SU-DHL-6 (cell line): ENCODE measurements around the gene VAC14.

Experiments used
- H2AFZ ChIP-seq: fragments of 200-600 bp; sonication (generic); 2 replicates; pipeline ENCODE4 v1.6.1; 2014; ENCODE audit warnings: low read depth, mild to moderate bottlenecking, moderate library complexity, mixed read lengths, antibody characterized with exemption, low read length; ENCODE audit not compliant: severe bottlenecking
- H3F3A ChIP-seq: fragments of 200-600 bp; shearing (Covaris generic); 2 replicates; pipeline ENCODE4 v1.6.0; 2016; ENCODE audit warnings: antibody characterized with exemption, mild to moderate bottlenecking; ENCODE audit not compliant: insufficient read depth
- H3K27ac ChIP-seq: fragments of 200-600 bp; sonication (generic); 2 replicates; pipeline ENCODE4 v1.5.1; 2016; ENCODE audit warnings: low read depth, mild to moderate bottlenecking, low read length, moderate library complexity, mixed read lengths
- H3K27me3 ChIP-seq: fragments of 200-600 bp; sonication (generic), shearing (Covaris generic); 2 replicates; pipeline ENCODE4 v1.6.0; 2014; ENCODE audit warnings: mild to moderate bottlenecking, low read length
- H3K36me3 ChIP-seq: fragments of 200-600 bp; sonication (generic); 2 replicates; pipeline ENCODE4 v1.6.1; 2014; ENCODE audit warnings: mild to moderate bottlenecking, low read length, mixed read lengths
- H3K4me2 ChIP-seq: fragments of 300-600, 200-600 bp; shearing (Covaris generic), sonication (generic); 2 replicates; pipeline ENCODE4 v1.6.0; 2014; ENCODE audit warnings: low read length, low read depth, mild to moderate bottlenecking; ENCODE audit not compliant: poor library complexity, severe bottlenecking
- H3K4me3 ChIP-seq: fragments of 200-600 bp; sonication (generic); 2 replicates; pipeline ENCODE4 v1.5.1; 2014; ENCODE audit warnings: antibody characterized with exemption, low read length, mild to moderate bottlenecking, mixed read lengths; ENCODE audit not compliant: insufficient read depth, poor library complexity, severe bottlenecking
- H3K79me2 ChIP-seq: fragments of 200-600 bp; sonication (generic); 2 replicates; pipeline ENCODE4 v1.6.1; 2014; ENCODE audit warnings: mild to moderate bottlenecking, low read length, moderate library complexity; ENCODE audit not compliant: insufficient read depth
- H3K9ac ChIP-seq: fragments of 200-600 bp; sonication (generic); 2 replicates; pipeline ENCODE4 v1.7.0; 2014; ENCODE audit warnings: mild to moderate bottlenecking, low read length
- H3K9me2 ChIP-seq: fragments of 200-600 bp; sonication (generic); replicated peaks from 2 replicates; pipeline ENCODE4 v1.6.1; 2014; ENCODE audit warnings: low read length; ENCODE audit not compliant: insufficient read depth
- H3K9me3 ChIP-seq: fragments of 200-600 bp; sonication (generic); 2 replicates; pipeline ENCODE4 v1.6.1; 2014; ENCODE audit warnings: low read length, mixed read lengths; ENCODE audit not compliant: insufficient read depth
- H4K20me1 ChIP-seq: fragments of 200-600 bp; sonication (generic); 2 replicates; pipeline ENCODE4 v1.6.1; 2014; ENCODE audit warnings: low read depth, mild to moderate bottlenecking, antibody characterized with exemption, low read length, moderate library complexity, mixed read lengths
- CTCF ChIP-seq: fragments of 200-600 bp; sonication (generic); IDR thresholded peaks from one replicate; pipeline ENCODE4 v1.5.1; 2017; ENCODE audit warnings: antibody characterized with exemption, mild to moderate bottlenecking, low read length, moderate library complexity; ENCODE audit not compliant: insufficient read depth, poor library complexity, severe bottlenecking
- EZH2phosphoT487 ChIP-seq: fragments of 200-600 bp; sonication (generic), shearing (Covaris generic); conservative IDR thresholded peaks from 2 replicates; pipeline ENCODE4 v1.6.1; 2018; ENCODE audit warnings: mild to moderate bottlenecking, antibody characterized with exemption, low read length, moderate library complexity, mixed read lengths

VAC14 gene

GRCh38 chr16:70786020-70786755 lies 14.8 kb downstream of the VAC14 start:
- Histone ChIP-seq H3K27ac (no peak overlapping the region), H3K9me3 (no peaks in the 10 kb centered on the region), H3K4me3 (no peak overlapping the region), H3K36me3 (peaks cover 4% of the 10 kb centered on the region), H4K20me1 (no peaks in the 10 kb centered on the region), H3K79me2 (peaks cover 24% of the 10 kb centered on the region; the same call in 1 of the 2 replicates), H3K27me3 (no peaks in the 10 kb centered on the region), H2AFZ (no peak overlapping the region), H3F3A (no peaks in the 10 kb centered on the region), H3K4me2 (no peak overlapping the region), H3K9ac (no peak overlapping the region), H3K9me2 (no peaks in the 10 kb centered on the region)
- no peak for TF ChIP-seq CTCF
- no peak for TF ChIP-seq EZH2phosphoT487

GRCh38 chr16:70784692-70785555 lies 16.0 kb downstream of the VAC14 start:
- no peak overlapping the region for H2AFZ ChIP-seq
- H3K79me2 ChIP-seq: 0 out of 2 replicates have a peak, but pooled peaks cover 11% of the 10 kb centered on the region
- no peak overlapping the region for H3K4me2 ChIP-seq
- no peak overlapping the region for H3K4me3 ChIP-seq
- no peak overlapping the region for H3K27ac ChIP-seq
- H4K20me1 ChIP-seq: no peaks in the 10 kb centered on the region
- no peaks in the 10 kb centered on the region for H3K9me2 ChIP-seq
- H3F3A ChIP-seq: no peaks in the 10 kb centered on the region
- H3K9ac ChIP-seq: no peak overlapping the region
- H3K36me3 ChIP-seq: peaks cover 4% of the 10 kb centered on the region
- H3K27me3 ChIP-seq: no peaks in the 10 kb centered on the region
- no peaks in the 10 kb centered on the region for H3K9me3 ChIP-seq
- no peak for TF ChIP-seq CTCF
- TF ChIP-seq EZH2phosphoT487: no peak

GRCh38 chr16:70782237-70782636 lies 18.7 kb downstream of the VAC14 start:
- no peaks in the 10 kb centered on the region for H3K27me3 ChIP-seq
- no peaks in the 10 kb centered on the region for H3K9me2 ChIP-seq
- no peaks in the 10 kb centered on the region for H3K9me3 ChIP-seq
- no peak overlapping the region for H3K4me3 ChIP-seq
- H4K20me1 ChIP-seq: no peaks in the 10 kb centered on the region
- no peak overlapping the region for H2AFZ ChIP-seq
- H3K9ac ChIP-seq: no peak overlapping the region
- H3K27ac ChIP-seq: no peak overlapping the region
- no peaks in the 10 kb centered on the region for H3K79me2 ChIP-seq
- peaks cover 4% of the 10 kb centered on the region for H3K36me3 ChIP-seq
- TF ChIP-seq EZH2phosphoT487 (no peak), CTCF (no peak)
- H3K4me2 ChIP-seq: no peak overlapping the region
- no peaks in the 10 kb centered on the region for H3F3A ChIP-seq
